Keratinocyte (primary cell): ENCODE results near the gene PARD3.

ENCODE experiments used
- CTCF ChIP-seq, 3 experiments: IDR thresholded peaks in 1 of 3; conservative IDR thresholded peaks in 1 of 3; optimal IDR thresholded peaks in 1 of 3; 2 replicates in 2 of 3; 3 replicates in 1 of 3; pipeline versions ENCODE3 to v1.5.1; 2011; ENCODE audit warnings: low read length in 3 of 3, mild to moderate bottlenecking in 3 of 3, moderate library complexity in 2 of 3, control low read depth in 1 of 3, inconsistent platforms in 1 of 3; ENCODE audit not compliant: insufficient read depth in 2 of 3; ENCODE audit errors: extremely low read depth in 1 of 3
- EZH2 ChIP-seq: IDR thresholded peaks from one replicate; pipeline ENCODE4 v1.6.1; 2012; ENCODE audit warnings: inconsistent platforms, mild to moderate bottlenecking, low read length, moderate library complexity

DNA sequence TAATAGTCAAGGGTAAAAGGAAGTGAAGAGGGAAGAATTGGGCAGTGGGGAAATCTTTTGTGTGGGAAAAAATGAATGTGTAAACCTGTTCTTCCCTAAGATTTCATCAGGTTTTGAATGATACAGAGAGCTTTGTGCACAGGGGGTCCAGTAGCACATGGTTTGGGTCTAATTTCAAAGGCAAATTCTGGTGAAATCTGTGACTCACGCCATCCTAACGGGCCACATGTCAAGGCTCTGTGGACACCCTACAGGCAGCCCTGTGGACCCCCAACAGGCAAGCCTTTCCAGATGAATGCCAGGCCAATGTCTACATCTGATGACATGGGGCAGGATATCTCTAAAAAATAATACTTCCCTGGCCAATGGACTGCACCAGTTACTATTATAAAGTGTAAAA is 309.8 kb downstream of the PARD3 start:
- no peak for TF ChIP-seq CTCF (optimal IDR thresholded peaks at IDR 0.05 in 1 of 3, IDR thresholded peaks at IDR 0.05 in 1 of 3, conservative IDR thresholded peaks at IDR 0.05 in 1 of 3; ENCODE audit: extremely low read depth in 1 of 3, insufficient read depth in 2 of 3, low read length in 3 of 3)
- TF ChIP-seq EZH2, result no peak
